Loucy (cell line): ENCODE measurements around the gene NMRAL1.

Source experiments
- H2AFZ ChIP-seq: fragments of 200-600 bp; sonication (generic); 2 replicates; pipeline ENCODE4 v1.6.0; 2016; ENCODE audit warnings: antibody characterized with exemption, mild to moderate bottlenecking, low read length, moderate library complexity
- H3F3A ChIP-seq: fragments of 200-600 bp; 2 replicates; pipeline ENCODE4 v1.6.0; 2016; ENCODE audit warnings: antibody characterized with exemption, low read depth, mild to moderate bottlenecking
- H3K27me3 ChIP-seq: fragments of 200-600 bp; sonication (generic); 2 replicates; pipeline ENCODE4 v1.6.1; 2014; ENCODE audit warnings: low read length, mild to moderate bottlenecking; ENCODE audit not compliant: insufficient read depth, poor library complexity, severe bottlenecking
- H3K36me3 ChIP-seq: fragments of 200-600 bp; sonication (generic); 2 replicates; pipeline ENCODE4 v1.6.1; 2016; ENCODE audit warnings: low read length; ENCODE audit not compliant: insufficient read depth
- H3K4me1 ChIP-seq: fragments of 200-600 bp; sonication (generic); 2 replicates; pipeline ENCODE4 v1.5.1; 2014; ENCODE audit warnings: low read length, mild to moderate bottlenecking; ENCODE audit not compliant: insufficient read depth, poor library complexity, severe bottlenecking
- H3K4me2 ChIP-seq: fragments of 200-600 bp; sonication (generic); 2 replicates; pipeline ENCODE4 v1.6.0; 2014; ENCODE audit warnings: antibody characterized with exemption, low read length, low read depth, mild to moderate bottlenecking; ENCODE audit not compliant: poor library complexity, severe bottlenecking
- H3K4me3 ChIP-seq: fragments of 200-600 bp; sonication (generic); 2 replicates; pipeline ENCODE4 v1.5.1; 2014; ENCODE audit warnings: low read length, mild to moderate bottlenecking, mixed read lengths; ENCODE audit not compliant: poor library complexity, severe bottlenecking
- H3K79me2 ChIP-seq: fragments of 200-600 bp; sonication (generic); 2 replicates; pipeline ENCODE4 v1.6.1; 2014; ENCODE audit warnings: low read length; ENCODE audit not compliant: insufficient read depth
- H3K9ac ChIP-seq: fragments of 200-600 bp; sonication (generic); 2 replicates; pipeline ENCODE4 v1.6.0; 2014; ENCODE audit warnings: mild to moderate bottlenecking, low read depth, low read length, moderate library complexity; ENCODE audit not compliant: poor library complexity, severe bottlenecking
- H3K9me2 ChIP-seq: fragments of 200-600 bp; sonication (generic); replicated peaks from 2 replicates; pipeline ENCODE4 v1.6.1; 2016; ENCODE audit warnings: low read depth, low read length, mixed read lengths
- H3K9me3 ChIP-seq: fragments of 200-600 bp; sonication (generic); 2 replicates; pipeline ENCODE4 v1.6.1; 2014; ENCODE audit warnings: mild to moderate bottlenecking, antibody characterized with exemption, low read length, low read depth; ENCODE audit not compliant: insufficient read depth
- H4K20me1 ChIP-seq: fragments of 200-600 bp; sonication (generic); 2 replicates; pipeline ENCODE4 v1.6.0; 2014; ENCODE audit warnings: antibody characterized with exemption, low read length, mild to moderate bottlenecking; ENCODE audit not compliant: insufficient read depth, poor library complexity, severe bottlenecking
- CTCF ChIP-seq: fragments of 200-600 bp; sonication (generic); conservative IDR thresholded peaks from 2 replicates; pipeline ENCODE4 v1.5.1; 2014; ENCODE audit warnings: mild to moderate bottlenecking, antibody characterized with exemption, low read length
- EZH2phosphoT487 ChIP-seq: fragments of 200-600 bp; IDR thresholded peaks from 2 replicates; pipeline ENCODE4 v1.6.1; 2018; ENCODE audit warnings: antibody characterized with exemption, mild to moderate bottlenecking, moderate library complexity, borderline replicate concordance

The NMRAL1 gene

GRCh38 chr16:4475880-4476788, 1.7 kb upstream of the NMRAL1 start, which contains the start of gene HMOX2:
TSS of gene HMOX2 (plus strand) at chr16:4476398. CDS start at chr16:4505525, 29,127 bp downstream.
- no peaks in the 10 kb centered on the region for H4K20me1 ChIP-seq
- no peaks in the 10 kb centered on the region for H3K27me3 ChIP-seq
- H3K4me3 ChIP-seq: peak within 1 kb of the TSS; percentile 84
- H3K9me2 ChIP-seq: no peaks in the 10 kb centered on the region
- H3K4me1 ChIP-seq: peaks cover 8% of the 10 kb centered on the region
- H3K9me3 ChIP-seq: no peaks in the 10 kb centered on the region
- H2AFZ ChIP-seq: peak within 1 kb of the TSS; percentile 55; the same call in 1 of the 2 replicates
- H3K9ac ChIP-seq: peak within 1 kb of the TSS; percentile 94
- peaks cover 47% of the 10 kb centered on the region for H3K79me2 ChIP-seq
- H3K4me2 ChIP-seq: peak within 1 kb of the TSS; percentile 74
- no peaks in the 10 kb centered on the region for H3K36me3 ChIP-seq
- peak; percentile 38 for TF ChIP-seq CTCF
- no peak for TF ChIP-seq EZH2phosphoT487
- H3F3A ChIP-seq: no peaks in the 10 kb centered on the region

GRCh38 chr16:4472880-4473279, 1.5 kb downstream of the NMRAL1 start:
- Histone ChIP-seq H3K9ac (peak overlapping the region; percentile 94), H3K27me3 (no peaks in the 10 kb centered on the region), H4K20me1 (no peaks in the 10 kb centered on the region), H3K4me3 (peak overlapping the region; percentile 84), H3K4me1 (peaks cover 8% of the 10 kb centered on the region), H3K4me2 (peak overlapping the region; percentile 73), H3K36me3 (no peaks in the 10 kb centered on the region), H3K79me2 (peaks cover 37% of the 10 kb centered on the region), H3F3A (no peaks in the 10 kb centered on the region), H3K9me3 (no peaks in the 10 kb centered on the region), H3K9me2 (no peaks in the 10 kb centered on the region), H2AFZ (no peak overlapping the region)
- TF ChIP-seq CTCF (no peak), EZH2phosphoT487 (no peak)

DNA sequence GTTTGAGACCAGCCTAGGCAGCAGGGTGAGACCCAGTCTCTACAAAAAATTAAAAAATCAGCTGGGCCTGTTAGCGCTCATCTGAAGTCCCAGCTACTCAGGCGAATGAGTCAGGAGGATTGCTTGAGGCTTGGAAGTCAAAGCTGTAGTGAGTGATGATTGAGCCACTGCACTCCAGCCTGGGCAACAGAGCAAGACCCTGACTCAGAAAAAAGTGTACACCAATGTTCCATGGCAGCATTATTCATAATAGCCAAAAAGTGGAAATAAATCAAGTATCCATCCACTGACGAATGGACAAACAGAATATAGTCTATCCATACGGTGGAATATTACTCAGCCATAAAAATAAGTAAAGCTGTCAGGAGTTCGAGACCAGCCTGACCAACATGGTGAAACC, 2.6 kb downstream of the NMRAL1 start:
- no peaks in the 10 kb centered on the region for H3K9me2 ChIP-seq
- no peaks in the 10 kb centered on the region for H3F3A ChIP-seq
- no peak overlapping the region for H3K4me3 ChIP-seq
- H3K4me2 ChIP-seq: no peak overlapping the region
- H3K27me3 ChIP-seq: no peaks in the 10 kb centered on the region
- no peak for TF ChIP-seq EZH2phosphoT487
- TF ChIP-seq CTCF: no peak
- no peaks in the 10 kb centered on the region for H3K36me3 ChIP-seq
- no peaks in the 10 kb centered on the region for H3K9me3 ChIP-seq
- H3K9ac ChIP-seq: no peak overlapping the region
- H4K20me1 ChIP-seq: no peaks in the 10 kb centered on the region
- H2AFZ ChIP-seq: no peak overlapping the region
- peaks cover 28% of the 10 kb centered on the region for H3K79me2 ChIP-seq
- H3K4me1 ChIP-seq: peaks cover 8% of the 10 kb centered on the region
